Fibroblast of lung (primary cell): ENCODE measurements around the gene RUNX1.

Experiments
- EZH2 ChIP-seq: IDR thresholded peaks from 2 replicates; pipeline ENCODE4 v1.5.1; 2012; ENCODE audit warnings: low read length, control low read depth, mild to moderate bottlenecking; ENCODE audit errors: missing control alignments
- TF ChIP-seq, protein P1 (sequence below), 2 donors: IDR thresholded peaks in 1 of 2; conservative IDR thresholded peaks in 1 of 2; 1 replicate in 1 of 2; 2 replicates in 1 of 2; pipeline ENCODE4 v1.5.1; 2011 to 2012; ENCODE audit warnings: low read length in 2 of 2, control low read depth in 1 of 2, inconsistent platforms in 1 of 2, low read depth in 1 of 2, mild to moderate bottlenecking in 1 of 2

DNA sequence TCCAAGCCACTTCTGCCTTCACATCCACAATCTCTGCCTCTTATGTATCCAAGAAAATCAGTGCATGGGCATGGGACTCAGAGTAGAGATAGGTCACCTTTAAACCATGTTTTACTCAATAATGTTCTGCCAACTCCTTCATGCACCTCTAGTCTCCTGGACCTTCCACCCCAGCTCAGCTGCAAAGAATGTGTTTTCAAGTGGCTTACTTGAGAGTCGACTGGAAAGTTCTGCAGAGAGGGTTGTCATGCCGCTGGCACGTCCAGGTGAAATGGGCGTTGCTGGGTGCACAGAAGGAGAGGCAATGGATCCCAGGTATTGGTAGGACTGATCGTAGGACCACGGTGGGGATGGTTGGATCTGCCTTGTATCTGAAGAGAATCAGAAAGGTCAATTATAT is 250.0 kb downstream of the RUNX1 start:
- TF ChIP-seq, protein P1, sequence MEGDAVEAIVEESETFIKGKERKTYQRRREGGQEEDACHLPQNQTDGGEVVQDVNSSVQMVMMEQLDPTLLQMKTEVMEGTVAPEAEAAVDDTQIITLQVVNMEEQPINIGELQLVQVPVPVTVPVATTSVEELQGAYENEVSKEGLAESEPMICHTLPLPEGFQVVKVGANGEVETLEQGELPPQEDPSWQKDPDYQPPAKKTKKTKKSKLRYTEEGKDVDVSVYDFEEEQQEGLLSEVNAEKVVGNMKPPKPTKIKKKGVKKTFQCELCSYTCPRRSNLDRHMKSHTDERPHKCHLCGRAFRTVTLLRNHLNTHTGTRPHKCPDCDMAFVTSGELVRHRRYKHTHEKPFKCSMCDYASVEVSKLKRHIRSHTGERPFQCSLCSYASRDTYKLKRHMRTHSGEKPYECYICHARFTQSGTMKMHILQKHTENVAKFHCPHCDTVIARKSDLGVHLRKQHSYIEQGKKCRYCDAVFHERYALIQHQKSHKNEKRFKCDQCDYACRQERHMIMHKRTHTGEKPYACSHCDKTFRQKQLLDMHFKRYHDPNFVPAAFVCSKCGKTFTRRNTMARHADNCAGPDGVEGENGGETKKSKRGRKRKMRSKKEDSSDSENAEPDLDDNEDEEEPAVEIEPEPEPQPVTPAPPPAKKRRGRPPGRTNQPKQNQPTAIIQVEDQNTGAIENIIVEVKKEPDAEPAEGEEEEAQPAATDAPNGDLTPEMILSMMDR (conservative IDR thresholded peaks at IDR 0.05 in 1 of 2, IDR thresholded peaks at IDR 0.05 in 1 of 2; ENCODE audit: low read depth in 1 of 2, low read length in 2 of 2): no peak
- TF ChIP-seq EZH2: no peak
